Measurements from ENCODE around the gene ITPRIPL2.

DNA sequence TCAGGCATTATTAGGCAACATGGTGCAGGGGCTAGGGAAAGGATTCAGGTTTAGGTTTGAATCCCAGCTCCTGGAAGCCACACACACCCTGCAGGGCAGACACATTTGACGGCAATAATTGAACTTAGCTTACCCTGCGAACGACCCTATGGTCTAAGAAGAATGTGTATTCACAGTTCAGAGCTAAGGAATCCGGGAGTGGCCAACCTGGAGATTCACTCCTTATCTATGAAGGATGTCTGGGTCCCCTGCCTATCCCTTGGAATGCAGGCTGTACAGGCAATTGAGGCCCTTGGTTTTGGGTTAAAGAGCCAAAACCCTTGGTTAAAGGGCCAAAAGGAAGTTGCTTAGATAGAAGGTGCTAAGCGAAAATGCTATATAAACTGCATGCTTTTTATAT, 51.3 kb downstream of the ITPRIPL2 start:
- no peak for TF ChIP-seq POLR2A (IDR thresholded peaks at IDR 0.05)
- no peak for TF ChIP-seq CTCF (IDR thresholded peaks at IDR 0.05)
- no peak for TF ChIP-seq POLR2AphosphoS5 (IDR thresholded peaks at IDR 0.05)
- TF ChIP-seq EP300 (IDR thresholded peaks at IDR 0.05; ENCODE audit: low read depth): no peak

Measured in transverse colon (tissue), 4 donors.